CD14-positive monocyte (primary cell): ENCODE measurements around the gene PLOD1. TPM values are rescaled to one million over a fixed set of nuclear protein-coding genes. Genes with fewer than 3 reads are reported as not detected.

Source experiments
- DNase-seq, 3 donors: peaks; one replicate each; pipeline ENCODE4 v3.0.0-alpha.2; 2011 to 2022
- H2AFZ ChIP-seq: 2 replicates; pipeline ENCODE4 v1.6.0; 2012; ENCODE audit warnings: mild to moderate bottlenecking, low read depth, low read length, inconsistent platforms; ENCODE audit not compliant: insufficient read depth, poor library complexity, severe bottlenecking
- H3K27ac ChIP-seq, 2 donors: 1 replicate in 1 of 2; 2 replicates in 1 of 2; pipeline ENCODE4 v1.5.1; 2012 to 2013; ENCODE audit warnings: low read length in 2 of 2, control low read depth in 1 of 2, inconsistent platforms in 1 of 2, low read depth in 1 of 2, mild to moderate bottlenecking in 1 of 2
- H3K27me3 ChIP-seq, 2 donors: one replicate each; pipeline versions ENCODE4 v1.6.0 to v1.6.1; 2011 to 2013; ENCODE audit warnings: low read length in 2 of 2; ENCODE audit not compliant: control insufficient read depth in 2 of 2, insufficient read depth in 2 of 2
- H3K36me3 ChIP-seq, 2 donors: replicated peaks in 1 of 2; 1 replicate in 1 of 2; 2 replicates in 1 of 2; pipeline versions ENCODE4 v1.5.1 to v1.6.1; 2012 to 2013; ENCODE audit warnings: low read length in 2 of 2, control low read depth in 1 of 2, inconsistent platforms in 1 of 2, mild to moderate bottlenecking in 1 of 2; ENCODE audit not compliant: insufficient read depth in 2 of 2, control insufficient read depth in 1 of 2
- H3K4me1 ChIP-seq, 2 donors: 1 replicate in 1 of 2; 2 replicates in 1 of 2; pipeline versions ENCODE4 v1.5.1 to v1.6.1; 2012 to 2013; ENCODE audit warnings: low read length in 2 of 2, control low read depth in 1 of 2, inconsistent platforms in 1 of 2, mild to moderate bottlenecking in 1 of 2, moderate library complexity in 1 of 2; ENCODE audit not compliant: insufficient read depth in 2 of 2, control insufficient read depth in 1 of 2
- H3K4me2 ChIP-seq: replicated peaks from 2 replicates; pipeline ENCODE3; 2012; ENCODE audit warnings: low read length, moderate library complexity, mild to moderate bottlenecking; ENCODE audit not compliant: poor library complexity, severe bottlenecking; ENCODE audit errors: extremely low read depth
- H3K4me3 ChIP-seq, 3 experiments: fragments of 200-600 bp in 1 of 3; sonication (generic) in 1 of 3; replicated peaks in 1 of 3; 1 replicate in 2 of 3; 2 replicates in 1 of 3; pipeline ENCODE4 v1.5.1; 2011 to 2013; ENCODE audit warnings: low read length in 3 of 3, mild to moderate bottlenecking in 3 of 3, control low read depth in 2 of 3, low read depth in 2 of 3, inconsistent platforms in 1 of 3, moderate library complexity in 1 of 3
- H3K79me2 ChIP-seq: 2 replicates; pipeline ENCODE4 v1.6.0; 2012; ENCODE audit warnings: mild to moderate bottlenecking, control low read depth, inconsistent platforms, low read length, moderate library complexity; ENCODE audit not compliant: insufficient read depth
- H3K9ac ChIP-seq: 2 replicates; pipeline ENCODE4 v1.6.0; 2017; ENCODE audit warnings: low read length, mild to moderate bottlenecking; ENCODE audit not compliant: insufficient read depth, poor library complexity, severe bottlenecking
- H3K9me3 ChIP-seq, 2 donors: replicated peaks in 1 of 2; 1 replicate in 1 of 2; 2 replicates in 1 of 2; pipeline versions ENCODE4 v1.5.1 to v1.6.1; 2012 to 2013; ENCODE audit warnings: low read length in 2 of 2, control low read depth in 1 of 2; ENCODE audit not compliant: control insufficient read depth in 1 of 2, insufficient read depth in 1 of 2
- H4K20me1 ChIP-seq: 2 replicates; pipeline ENCODE4 v1.6.0; 2012; ENCODE audit warnings: mild to moderate bottlenecking, low read length, control low read depth, moderate library complexity; ENCODE audit not compliant: insufficient read depth
- H3K27ac Mint-ChIP-seq, 7 donors: one replicate each; pipeline ENCODE4 v1.8.0; 2020; ENCODE audit warnings: mild to moderate bottlenecking in 7 of 7, mixed read lengths in 7 of 7, moderate library complexity in 6 of 7, inconsistent platforms in 2 of 7
- H3K27me3 Mint-ChIP-seq, 3 donors: one replicate each; pipeline ENCODE4 v1.8.0; 2021 to 2022; ENCODE audit warnings: low read depth in 3 of 3, mild to moderate bottlenecking in 3 of 3, mixed read lengths in 3 of 3, moderate library complexity in 3 of 3, inconsistent platforms in 1 of 3
- H3K36me3 Mint-ChIP-seq, 2 donors: one replicate each; pipeline ENCODE4 v1.8.0; 2020; ENCODE audit warnings: mixed read lengths in 2 of 2, inconsistent platforms in 1 of 2, mild to moderate bottlenecking in 1 of 2
- H3K4me1 Mint-ChIP-seq: one replicate; pipeline ENCODE4 v1.8.0; 2020; ENCODE audit warnings: mild to moderate bottlenecking, mixed read lengths
- H3K4me3 Mint-ChIP-seq, 2 donors: one replicate each; pipeline ENCODE4 v1.8.0; 2020; ENCODE audit warnings: mild to moderate bottlenecking in 2 of 2, mixed read lengths in 2 of 2, moderate library complexity in 1 of 2
- H3K9me3 Mint-ChIP-seq, 7 donors: one replicate each; pipeline ENCODE4 v1.8.0; 2020 to 2022; ENCODE audit warnings: mixed read lengths in 7 of 7, mild to moderate bottlenecking in 6 of 7, moderate library complexity in 6 of 7, inconsistent platforms in 2 of 7
- CTCF ChIP-seq: fragments of 200-600 bp; IDR thresholded peaks from one replicate; pipeline ENCODE4 v1.8.0; 2022; ENCODE audit warnings: antibody characterized with exemption, mild to moderate bottlenecking
- WGBS: methylation state at CpG from one replicate; pipeline ENCODE4 v1.1.5; 2013; ENCODE audit warnings: missing lambda C conversion rate; ENCODE audit not compliant: insufficient coverage; 5-methylcytosine and 5-hydroxymethylcytosine counted together
- intact Hi-C, 2 donors: fragments of 100-400 bp; cut with micrococcal nuclease; formaldehyde crosslinking; loops; one replicate each; pipeline versions ENCODE4 v1.15.0 to v1.15.1; 2023
- polyA plus RNA-seq, 3 donors: library from polyadenylated mRNA; depleted of rRNA in 1 of 3; unstranded in 2 of 3; stranded (reverse) in 1 of 3; fragments of 300-500 nt in 2 of 3; fragments of >200 nt in 1 of 3; fragmentation: Illumina TruSeq in 2 of 3; gene quantifications; 1 replicate in 2 of 3; 2 replicates in 1 of 3; pipeline ENCODE4 v1.2.3, GENCODE V29; 2012 to 2021

Gene PLOD1
- polyA plus RNA-seq, 3 donors, result 44.5 to 53.4 (median 53.1) TPM

- peak overlapping the region in 2 of 7 donors; percentile 11 to 64 for H3K27ac Mint-ChIP-seq
- intact Hi-C loops, result no loop called here
- peaks cover 22 to 64% of the 10 kb centered on the region in 2 donors for H3K36me3 ChIP-seq
These were observed 12.1 kb downstream of the PLOD1 start for GRCh38 chr1:11946647-11947046.

DNA sequence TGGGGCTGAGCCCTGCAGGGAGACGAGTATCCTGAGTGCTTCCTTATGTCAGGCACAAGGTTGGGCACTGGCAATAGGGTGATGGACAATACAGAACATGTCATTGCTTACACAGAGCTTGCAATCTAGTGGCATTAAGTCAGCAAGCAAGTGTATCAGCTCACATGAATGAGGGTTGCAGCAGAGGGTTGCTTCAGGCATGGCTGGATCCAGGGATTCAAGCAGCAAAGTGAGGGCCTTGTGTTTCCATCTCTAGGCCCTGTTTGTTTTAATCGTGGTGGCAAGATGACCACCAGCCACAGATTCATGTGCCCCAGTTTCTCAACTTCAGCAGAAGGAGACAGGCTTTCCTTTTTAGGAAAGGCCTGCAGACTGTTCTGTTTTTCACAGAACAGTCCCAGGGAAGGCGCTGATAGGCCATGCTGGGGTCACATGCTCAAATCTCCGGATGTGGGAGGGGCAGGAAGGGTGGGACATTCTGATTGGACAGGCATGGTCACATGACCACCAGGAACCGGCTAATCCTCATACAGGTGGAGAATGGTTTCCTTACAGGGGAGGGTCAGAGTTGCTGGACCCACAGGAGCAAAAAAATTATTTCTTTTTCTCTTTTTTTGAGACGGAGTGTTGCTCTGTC is 14.4 kb downstream of the PLOD1 start:
- Mint-ChIP-seq H3K27ac (peak overlapping the region in 1 of 7 donors; percentile 7), H3K9me3 (peaks cover 13 to 27% (median 17%) of the 10 kb centered on the region in 7 donors), H3K27me3 (peaks cover 0 to 1% (median 0%) of the 10 kb centered on the region in 3 donors), H3K4me3 (no peak overlapping the region), H3K36me3 (peaks cover 47 to 76% of the 10 kb centered on the region in 2 donors), H3K4me1 (peaks cover 3% of the 10 kb centered on the region)
- Histone ChIP-seq H3K4me2 (no peak overlapping the region), H3K79me2 (no peaks in the 10 kb centered on the region), H3K9ac (no peak overlapping the region), H3K4me1 (no peaks in the 10 kb centered on the region), H3K27ac (no peak overlapping the region), H3K27me3 (no peaks in the 10 kb centered on the region), H3K4me3 (no peak overlapping the region), H4K20me1 (no peaks in the 10 kb centered on the region), H3K9me3 (peaks cover 10 to 16% of the 10 kb centered on the region in 2 donors), H3K36me3 (peaks cover 24 to 71% of the 10 kb centered on the region in 2 donors), H2AFZ (no peak overlapping the region)
- TF ChIP-seq CTCF, result no peak
- no peak for DNase-seq
- 89% methylated on average over 5 of the region's 6 CpGs for WGBS
- intact Hi-C loops, result no loop called here

More at GRCh38 chr1:11946647-11947046, 12.1 kb downstream of the PLOD1 start:
- Histone ChIP-seq H3K4me1 (no peaks in the 10 kb centered on the region), H3K79me2 (no peaks in the 10 kb centered on the region), H3K4me3 (no peak overlapping the region), H3K27ac (no peak overlapping the region), H3K27me3 (no peaks in the 10 kb centered on the region), H3K4me2 (no peak overlapping the region), H3K9me3 (peaks cover 10 to 16% of the 10 kb centered on the region in 2 donors), H2AFZ (no peak overlapping the region), H4K20me1 (no peaks in the 10 kb centered on the region), H3K9ac (no peak overlapping the region)
- 70% methylated on average over 3 of the region's 3 CpGs for WGBS
- Mint-ChIP-seq H3K27me3 (peaks cover 0 to 1% (median 0%) of the 10 kb centered on the region in 3 donors), H3K4me3 (no peak overlapping the region), H3K9me3 (peaks cover 13 to 27% (median 17%) of the 10 kb centered on the region in 7 donors), H3K36me3 (peaks cover 44 to 75% of the 10 kb centered on the region in 2 donors), H3K4me1 (peaks cover 3% of the 10 kb centered on the region)
- TF ChIP-seq CTCF, result no peak
- DNase-seq, result peak in 1 of 3 donors; percentile 34
